DMS53 (cell line): ENCODE data around the gene PGM5.

ENCODE experiments used
- DNase-seq: peaks from one replicate; lab custom pipeline; 2025; lab: John Stamatoyannopoulos, UW

PGM5 gene

DNA sequence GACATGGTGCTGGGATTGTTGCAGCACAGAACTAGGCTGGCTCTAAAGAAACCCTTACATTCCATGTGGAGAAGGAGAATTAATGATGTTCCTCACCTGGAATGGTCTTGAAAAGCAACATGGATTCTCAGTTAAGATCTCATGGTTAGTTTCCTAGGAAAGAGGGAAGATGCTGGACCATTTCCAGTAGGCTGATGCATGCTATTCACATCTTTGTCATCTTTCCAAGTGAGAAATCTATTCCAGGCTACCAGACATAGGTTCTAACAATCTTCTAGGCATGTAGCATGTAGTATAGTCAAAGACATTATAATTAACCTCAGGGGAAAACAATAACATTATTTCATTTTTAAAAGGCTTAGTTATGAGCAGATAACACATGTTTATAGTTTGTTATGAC lies 139.9 kb downstream of the PGM5 start:
- no peak for DNase-seq

- no peak for DNase-seq
Observed at GRCh38 chr9:68497629-68498028, 141.2 kb downstream of the PGM5 start.

DNA sequence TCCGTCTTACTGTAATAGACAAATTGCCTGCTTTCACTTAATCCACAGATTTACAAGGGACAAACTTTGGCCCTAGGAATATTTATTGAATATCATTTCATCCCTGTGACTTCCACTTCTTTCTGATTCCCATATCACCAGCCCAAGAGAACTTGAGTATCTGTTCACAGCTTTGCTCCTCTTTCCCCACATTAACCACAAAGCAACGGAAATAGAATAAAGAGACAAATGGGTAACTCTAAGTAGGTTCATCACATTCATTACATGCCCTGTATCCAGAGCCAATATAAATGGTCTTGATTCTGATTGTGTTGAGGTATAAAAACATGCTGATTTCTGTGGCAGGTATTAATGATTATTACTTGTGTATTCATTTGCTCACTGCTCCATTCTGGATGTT lies 142.4 kb downstream of the PGM5 start:
- no peak for DNase-seq

GRCh38 chr9:68500457-68501381 lies 144.3 kb downstream of the PGM5 start:
- peak; percentile 95 for DNase-seq

GRCh38 chr9:68502279-68502678 lies 145.9 kb downstream of the PGM5 start:
- DNase-seq = no peak

GRCh38 chr9:68505681-68506409 lies 149.4 kb downstream of the PGM5 start:
- DNase-seq = peak; percentile 6

- DNase-seq = no peak
Observed at GRCh38 chr9:68506551-68506950, 150.1 kb downstream of the PGM5 start.

- DNase-seq = peak; percentile 51
Observed at GRCh38 chr9:68507130-68507805, 150.9 kb downstream of the PGM5 start.

DNA sequence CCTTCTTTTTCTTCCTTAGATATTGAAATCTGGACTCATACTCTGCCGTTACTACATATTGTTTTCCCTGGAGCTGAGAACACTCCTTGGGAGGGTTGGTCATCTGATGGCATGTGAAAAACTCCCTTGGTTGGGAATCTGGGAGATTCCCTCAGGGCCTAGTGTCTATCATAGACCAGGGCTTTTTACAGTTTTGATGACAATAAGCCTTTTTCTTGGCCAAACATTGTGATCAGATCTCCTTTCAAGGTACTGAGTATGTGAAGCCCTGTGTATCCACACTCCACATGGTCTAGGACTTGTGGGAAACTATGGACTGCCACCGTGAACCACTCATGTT lies 151.4 kb downstream of the PGM5 start:
- DNase-seq = no peak

DNA sequence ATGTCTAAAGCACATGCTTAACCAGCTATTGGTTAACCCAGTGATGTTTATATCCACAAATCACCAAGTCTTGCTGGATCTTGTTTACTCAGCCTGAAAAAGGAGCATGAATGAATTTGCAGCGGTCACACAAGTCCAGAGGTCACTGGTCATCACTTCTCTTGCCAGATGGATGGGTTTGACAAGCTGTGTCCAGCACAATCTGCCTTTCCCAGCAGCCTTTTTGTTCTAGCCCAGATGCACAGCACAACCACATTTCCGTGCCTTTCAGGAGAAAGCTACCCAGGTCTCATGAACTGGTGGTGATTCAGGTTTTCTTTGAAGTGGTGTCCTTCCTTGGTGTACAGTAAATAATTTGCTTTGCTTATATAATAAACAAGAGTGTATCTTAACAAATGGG lies 152.1 kb downstream of the PGM5 start:
- DNase-seq = no peak

GRCh38 chr9:68509689-68510088 lies 153.3 kb downstream of the PGM5 start:
- DNase-seq = no peak

GRCh38 chr9:68513385-68513784 lies 157.0 kb downstream of the PGM5 start:
- no peak for DNase-seq

DNA sequence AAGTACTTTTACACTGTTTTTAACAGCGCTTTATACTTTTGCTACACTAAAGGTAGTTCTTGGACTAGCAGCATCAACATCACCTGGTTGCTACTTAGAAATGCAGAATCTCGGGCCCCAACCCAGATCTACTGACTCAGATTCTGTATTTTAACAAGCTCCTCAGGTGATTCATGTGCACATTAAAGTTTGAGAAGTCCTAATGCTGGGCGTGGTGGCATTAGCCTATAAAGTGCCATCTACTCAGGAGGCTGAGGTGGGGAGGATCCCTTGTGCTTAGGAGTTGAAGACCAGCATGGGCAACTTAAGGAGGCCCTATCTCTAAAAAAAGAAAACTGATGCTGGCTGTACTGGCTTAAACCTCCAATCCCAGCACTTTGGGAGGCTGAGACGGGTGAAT lies 157.6 kb downstream of the PGM5 start:
- no peak for DNase-seq

DNA sequence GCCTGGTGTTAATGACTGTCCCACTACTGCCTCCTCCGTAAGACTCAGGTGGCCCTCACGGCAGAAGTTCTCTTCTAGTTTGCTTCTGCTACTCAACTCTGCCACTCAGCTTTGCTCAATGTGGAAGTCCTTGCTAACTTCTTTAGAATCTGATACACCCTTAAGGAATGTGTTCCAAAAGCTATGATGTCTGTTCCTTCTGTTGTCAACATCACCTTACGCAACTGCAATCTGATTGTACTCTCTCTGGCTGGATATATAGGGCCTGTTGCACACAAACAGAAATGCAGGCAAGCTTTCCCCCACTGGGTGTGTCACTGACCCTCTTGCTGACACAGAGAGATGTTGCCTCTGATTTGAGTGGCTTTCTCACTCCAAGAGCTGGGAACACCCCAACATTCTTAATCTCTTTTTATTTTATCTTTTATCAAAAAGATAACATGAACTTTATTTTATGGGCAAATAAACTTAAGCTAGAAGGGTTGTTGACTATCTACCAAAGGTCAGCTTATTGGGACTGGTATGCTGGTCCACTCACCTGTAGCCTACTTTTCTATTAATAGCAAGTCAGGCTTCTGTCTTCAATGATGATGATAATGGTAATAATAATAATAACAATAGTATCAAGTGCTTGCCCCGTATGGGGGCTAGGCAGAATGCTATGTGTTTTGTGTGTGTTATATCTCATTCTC lies 159.1 kb downstream of the PGM5 start:
- DNase-seq = no peak

DNA sequence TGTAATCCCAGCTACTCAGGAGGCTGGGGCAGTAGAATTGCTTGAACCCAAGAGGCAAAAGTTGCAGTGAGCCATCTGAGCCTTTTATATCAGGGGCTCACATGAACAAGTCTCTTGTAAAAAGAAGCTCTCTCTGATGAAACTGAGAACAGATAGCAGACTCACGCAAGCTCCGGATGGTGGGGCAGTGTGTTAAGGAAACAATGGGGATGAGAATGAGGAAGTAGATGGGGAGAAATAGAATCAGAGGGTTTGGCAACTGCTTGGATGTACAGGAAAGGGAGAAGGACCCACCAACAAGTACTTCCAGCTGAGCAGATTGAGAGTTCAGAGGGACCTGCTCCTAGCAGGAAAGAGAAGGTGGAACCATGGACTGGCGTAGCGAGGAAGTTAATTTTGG lies 165.7 kb downstream of the PGM5 start:
- DNase-seq = no peak

DNA sequence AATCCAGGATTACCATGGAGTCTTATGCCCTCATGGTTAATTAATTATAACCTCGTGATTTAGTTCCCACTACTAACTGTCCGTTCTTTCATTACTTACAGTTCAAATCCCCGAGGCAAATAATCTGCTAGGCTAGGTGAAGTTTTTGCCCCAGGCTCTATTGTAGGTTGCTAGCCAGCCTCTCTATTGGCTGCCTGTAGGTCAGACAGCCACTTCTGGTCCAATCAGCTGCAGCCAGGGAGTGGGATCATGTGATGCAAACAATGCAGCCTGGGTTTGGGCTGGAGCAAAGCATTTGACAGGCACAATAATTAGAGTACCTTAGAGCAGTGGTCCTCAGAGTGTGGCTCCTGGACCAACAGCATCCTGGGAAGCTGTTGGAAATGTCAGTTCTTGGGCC lies 166.5 kb downstream of the PGM5 start:
- no peak for DNase-seq

GRCh38 chr9:68523367-68523936 lies 167.0 kb downstream of the PGM5 start:
- peak; percentile 41 for DNase-seq

GRCh38 chr9:68530618-68531017 lies 174.2 kb downstream of the PGM5 start:
- peak; percentile 2 for DNase-seq

- DNase-seq = no peak
Observed at GRCh38 chr9:68532131-68532530, 175.7 kb downstream of the PGM5 start.

GRCh38 chr9:68533678-68534077 lies 177.3 kb downstream of the PGM5 start:
- no peak for DNase-seq

DNA sequence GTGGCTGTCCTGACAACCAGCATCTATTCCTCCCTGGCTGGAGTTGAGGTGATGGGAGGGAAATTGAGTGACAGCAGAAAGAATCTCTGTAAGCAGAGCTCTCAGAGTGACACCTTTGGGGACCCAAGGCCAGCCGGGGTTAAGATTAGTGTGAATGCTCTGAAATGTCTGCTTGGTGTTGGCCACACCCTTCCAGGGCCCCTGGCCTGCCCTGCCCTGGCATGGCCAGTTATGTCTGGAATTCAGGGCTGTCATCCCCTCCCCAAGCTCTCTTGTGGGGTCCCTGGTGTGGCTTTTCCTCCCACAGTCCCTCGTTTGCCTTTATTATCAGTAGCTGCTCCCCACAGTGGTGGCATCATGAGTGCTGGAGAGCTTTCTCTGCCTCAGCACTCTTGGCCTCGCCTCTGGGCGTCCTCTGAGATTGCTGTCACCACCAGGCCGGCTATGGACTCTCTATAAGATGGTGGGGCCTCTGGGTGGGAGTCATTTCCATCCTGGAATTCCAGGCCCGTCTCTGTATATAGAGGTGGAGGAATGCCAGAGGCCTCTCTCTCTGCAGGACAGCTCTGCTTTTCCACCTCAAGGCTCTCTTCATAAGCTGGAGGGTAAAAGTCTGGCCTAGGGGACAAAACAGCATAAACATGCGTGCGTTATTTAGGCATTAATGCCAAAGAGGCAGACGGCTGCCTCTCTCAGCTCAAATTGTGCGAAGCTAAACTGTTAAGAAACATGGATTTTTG lies 180.6 kb downstream of the PGM5 start:
- DNase-seq = peak; percentile 17
